HG02981 (cell line): Measurements from ENCODE around the gene SLC39A10.
"Not testable (repeated sequence)": the region's sequence is repeated elsewhere in the genome, so short reads cannot be mapped to it uniquely, and the experiment has no call there.

ENCODE experiments used
- ATAC-seq: cut with Tn5 transposase; IDR thresholded peaks from one replicate; pipeline ENCODE4 v1.9.1; 2021; ENCODE audit warnings: mild to moderate bottlenecking, moderate library complexity; ENCODE audit not compliant: unreplicated experiment

SLC39A10 gene

DNA sequence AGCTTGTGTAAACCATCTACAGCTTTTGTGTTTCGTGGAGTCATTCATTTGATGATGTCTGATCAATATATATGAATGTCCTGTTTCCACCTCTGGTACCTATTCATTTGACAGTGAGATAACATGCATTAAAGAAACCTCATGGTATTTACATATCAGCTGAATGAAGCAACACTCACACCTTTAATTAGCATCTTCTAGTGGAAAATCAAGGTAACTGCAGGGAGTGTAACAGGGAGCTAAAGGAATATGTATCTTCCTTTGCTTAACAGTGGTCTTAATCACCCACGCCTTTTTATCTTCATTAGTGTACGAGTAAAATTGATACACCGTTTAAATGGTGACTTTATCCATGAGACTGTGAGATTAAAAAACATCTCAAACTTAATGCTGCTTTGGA is 15.6 kb downstream of the SLC39A10 start:
- no peak for ATAC-seq

GRCh38 chr2:195674491-195675221 is 17.6 kb downstream of the SLC39A10 start:
- ATAC-seq = no peak

GRCh38 chr2:195675783-195676427 is 18.9 kb downstream of the SLC39A10 start:
- ATAC-seq = no peak

- ATAC-seq = no peak
Observed at GRCh38 chr2:195677290-195677689, 20.3 kb downstream of the SLC39A10 start.

- ATAC-seq = no peak
Observed at GRCh38 chr2:195677884-195678283, 20.9 kb downstream of the SLC39A10 start.

DNA sequence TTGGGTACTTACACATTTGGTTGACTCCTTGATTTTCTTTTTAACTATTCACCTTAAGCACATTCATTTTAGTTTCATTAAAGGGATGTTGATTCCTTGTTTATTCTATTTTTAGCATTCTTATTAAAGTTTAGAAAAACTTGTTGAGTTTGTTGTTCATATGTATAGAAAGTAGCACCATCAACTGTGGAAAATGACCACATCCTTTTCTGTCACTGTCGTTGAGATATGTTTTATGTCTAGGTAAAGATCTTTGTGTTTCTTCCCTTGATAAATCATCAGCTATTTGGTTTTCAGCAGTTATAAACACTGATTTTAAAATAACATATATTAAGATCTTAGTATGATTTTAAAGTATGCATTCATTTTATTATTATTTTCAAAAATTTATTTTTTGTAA is 25.1 kb downstream of the SLC39A10 start:
- ATAC-seq = no peak

DNA sequence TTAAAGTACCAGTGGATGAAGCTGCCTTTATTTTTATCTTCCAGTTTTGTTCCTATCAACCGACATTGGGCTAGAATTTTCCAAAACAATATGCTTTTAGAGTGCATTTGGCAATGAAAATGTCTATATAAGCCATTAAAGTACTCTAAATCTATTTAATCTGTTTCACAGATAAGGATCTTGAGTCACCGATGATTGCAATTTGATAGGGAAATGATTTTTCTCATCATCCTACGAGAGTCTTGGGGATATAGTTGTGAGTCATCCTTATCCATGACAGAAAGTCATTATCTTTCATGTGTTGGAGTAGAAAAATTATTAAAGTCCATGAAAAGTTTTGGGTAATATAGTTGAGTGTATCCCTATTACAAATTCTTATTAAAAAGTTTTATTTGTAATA is 26.1 kb downstream of the SLC39A10 start:
- ATAC-seq = no peak

- ATAC-seq = no peak
Observed at GRCh38 chr2:195686564-195686963, 29.5 kb downstream of the SLC39A10 start.

DNA sequence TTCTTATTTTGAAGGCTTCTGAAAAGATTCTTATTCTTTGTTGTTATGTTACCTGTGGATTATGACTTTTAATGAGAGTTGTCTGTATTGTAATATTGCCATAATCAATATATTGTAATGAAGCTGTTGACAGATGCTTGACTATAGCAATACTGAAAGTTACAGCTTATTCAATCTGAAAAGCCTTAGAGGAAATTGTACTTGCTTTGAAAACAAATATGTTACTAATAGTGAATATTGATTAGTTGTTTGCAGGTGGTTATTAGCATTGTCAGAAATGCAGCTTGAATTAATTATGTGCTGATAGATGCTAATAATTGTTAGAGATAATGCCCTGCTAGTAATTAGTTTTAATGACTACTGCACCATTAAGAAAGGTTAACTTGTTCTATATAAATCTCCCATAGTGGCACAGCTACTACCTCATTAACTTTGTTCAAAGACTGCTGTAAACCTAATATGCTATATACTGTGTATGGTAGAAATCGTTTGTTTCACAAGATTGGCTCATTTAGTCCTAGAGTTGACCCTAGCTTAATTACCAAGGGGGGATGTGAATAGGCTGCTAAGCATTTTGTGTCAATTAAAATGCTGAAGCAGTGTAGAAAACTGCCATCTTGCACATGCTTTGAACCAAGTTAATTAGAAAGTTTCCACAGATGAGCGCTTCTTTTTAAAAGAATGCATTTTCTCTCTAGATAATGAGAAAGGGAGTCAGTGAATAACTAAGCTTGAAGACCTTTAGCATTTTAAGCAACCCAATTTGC is 30.5 kb downstream of the SLC39A10 start:
- no peak for ATAC-seq

GRCh38 chr2:195692531-195692930 is 35.5 kb downstream of the SLC39A10 start:
- not testable (repeated sequence) for ATAC-seq

GRCh38 chr2:195694553-195694952 is 37.5 kb downstream of the SLC39A10 start:
- no peak for ATAC-seq

- no peak for ATAC-seq
Observed at GRCh38 chr2:195695002-195695631, 38.1 kb downstream of the SLC39A10 start.

GRCh38 chr2:195696012-195696411 is 39.0 kb downstream of the SLC39A10 start:
- no peak for ATAC-seq

- ATAC-seq = no peak
Observed at GRCh38 chr2:195697681-195698220, 40.7 kb downstream of the SLC39A10 start.

- no peak for ATAC-seq
Observed at GRCh38 chr2:195700480-195700879, 43.5 kb downstream of the SLC39A10 start.

DNA sequence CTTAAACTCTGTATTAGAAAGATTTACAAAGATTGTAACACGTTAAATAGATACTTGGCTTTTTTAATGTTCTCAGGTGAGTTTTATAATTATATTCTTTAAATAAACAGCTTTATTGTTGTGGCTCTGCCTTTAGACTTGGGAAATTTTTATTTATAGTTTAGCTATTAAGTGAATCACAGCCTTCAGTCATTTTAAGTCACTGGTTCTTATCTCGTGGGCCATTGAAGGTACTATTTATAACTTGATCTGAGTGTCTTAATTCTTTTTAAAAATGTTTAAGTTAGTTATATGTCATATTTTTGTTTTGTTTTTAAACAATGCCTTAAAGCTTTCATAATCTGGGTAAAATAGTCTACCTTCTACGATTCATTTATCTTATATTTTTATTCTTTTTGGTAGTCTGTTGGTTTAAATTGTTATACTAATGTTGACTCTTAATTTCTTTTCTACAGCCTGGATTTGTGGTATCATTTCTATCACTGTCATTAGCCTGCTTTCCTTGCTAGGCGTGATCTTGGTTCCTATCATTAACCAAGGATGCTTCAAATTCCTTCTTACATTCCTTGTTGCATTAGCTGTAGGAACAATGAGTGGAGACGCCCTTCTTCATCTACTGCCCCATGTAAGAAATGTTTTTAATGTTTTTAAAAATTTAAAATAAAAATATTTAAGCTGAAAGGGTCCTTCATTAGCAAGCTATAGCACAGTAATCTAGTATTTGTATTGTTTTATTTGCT is 49.3 kb downstream of the SLC39A10 start:
- no peak for ATAC-seq

GRCh38 chr2:195709901-195710806 is 53.1 kb downstream of the SLC39A10 start:
- ATAC-seq = no peak

- peak; percentile 84 for ATAC-seq
Observed at GRCh38 chr2:195711478-195711877, 54.5 kb downstream of the SLC39A10 start.

DNA sequence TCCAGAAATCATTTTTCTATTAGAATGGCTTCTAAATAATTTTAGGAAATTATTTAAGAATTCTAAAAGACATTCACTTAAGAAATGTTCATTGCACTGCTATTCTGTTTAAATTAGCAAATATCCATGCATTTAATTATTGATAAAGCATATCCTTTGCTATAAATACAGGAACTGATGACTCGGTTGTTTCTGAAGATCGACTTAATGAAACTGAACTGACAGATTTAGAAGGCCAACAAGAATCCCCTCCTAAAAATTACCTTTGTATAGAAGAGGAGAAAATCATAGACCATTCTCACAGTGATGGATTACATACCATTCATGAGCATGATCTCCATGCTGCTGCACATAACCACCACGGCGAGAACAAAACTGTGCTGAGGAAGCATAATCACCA is 59.4 kb downstream of the SLC39A10 start:
- no peak for ATAC-seq
